Hepatic stellate cell (primary cell): ENCODE measurements around the gene GRID2.

Experiments used
- DNase-seq: peaks from one replicate; pipeline ENCODE4 v3.0.0; 2011; ENCODE audit warnings: low spot score

The GRID2 gene

DNA sequence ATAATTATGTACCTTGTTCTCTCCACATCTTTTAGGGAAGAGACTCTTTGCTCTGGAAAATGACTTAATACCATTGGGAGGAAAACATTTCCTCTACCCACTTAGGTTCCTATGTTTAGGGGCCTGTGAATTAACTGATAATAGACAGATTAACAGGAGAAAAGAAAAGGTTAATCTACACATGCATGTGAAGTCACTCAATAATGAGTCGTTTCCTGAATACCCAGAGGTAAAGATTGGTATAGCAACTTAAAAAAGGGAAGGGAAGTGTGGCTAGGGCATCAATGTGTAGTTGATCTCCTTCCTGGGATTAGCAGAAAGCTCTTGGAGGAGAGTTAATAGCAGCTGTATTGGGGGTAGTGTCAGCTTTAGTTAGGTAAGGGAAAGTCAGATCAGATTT lies 1105.3 kb downstream of the GRID2 start:
- DNase-seq, result no peak

DNA sequence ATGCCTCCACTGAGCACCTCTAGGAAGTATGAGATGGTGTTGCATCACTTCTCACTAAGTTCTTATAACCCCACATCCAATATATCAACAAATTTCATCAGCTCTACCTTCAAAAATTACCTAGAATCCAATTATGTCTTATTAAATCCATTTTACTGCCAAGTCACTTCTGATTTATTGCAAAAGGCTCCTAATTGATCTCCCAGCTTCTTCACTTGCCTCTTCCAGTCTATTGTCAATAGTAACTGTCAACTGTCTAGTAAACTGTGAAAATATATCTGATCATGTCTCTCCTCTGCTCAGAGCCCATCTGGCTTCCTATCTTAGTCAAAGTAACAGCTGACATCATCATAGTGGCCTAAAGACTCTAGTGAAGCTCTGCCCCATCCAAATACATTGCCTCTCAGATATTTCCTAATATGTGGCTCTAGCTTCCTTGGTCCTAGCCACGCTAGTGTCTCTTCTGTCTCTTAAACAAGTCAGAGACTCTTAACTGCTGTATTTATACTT lies 1110.3 kb downstream of the GRID2 start:
- no peak for DNase-seq

GRCh38 chr4:93416344-93417128 lies 1112.8 kb downstream of the GRID2 start:
- DNase-seq, result no peak

GRCh38 chr4:93431371-93431770 lies 1127.6 kb downstream of the GRID2 start:
- DNase-seq, result no peak

GRCh38 chr4:93433840-93434239 lies 1130.1 kb downstream of the GRID2 start:
- DNase-seq, result no peak

- no peak for DNase-seq
These were observed 1132.3 kb downstream of the GRID2 start for GRCh38 chr4:93436000-93436626.

- no peak for DNase-seq
These were observed 1134.2 kb downstream of the GRID2 start for GRCh38 chr4:93437991-93438390.

DNA sequence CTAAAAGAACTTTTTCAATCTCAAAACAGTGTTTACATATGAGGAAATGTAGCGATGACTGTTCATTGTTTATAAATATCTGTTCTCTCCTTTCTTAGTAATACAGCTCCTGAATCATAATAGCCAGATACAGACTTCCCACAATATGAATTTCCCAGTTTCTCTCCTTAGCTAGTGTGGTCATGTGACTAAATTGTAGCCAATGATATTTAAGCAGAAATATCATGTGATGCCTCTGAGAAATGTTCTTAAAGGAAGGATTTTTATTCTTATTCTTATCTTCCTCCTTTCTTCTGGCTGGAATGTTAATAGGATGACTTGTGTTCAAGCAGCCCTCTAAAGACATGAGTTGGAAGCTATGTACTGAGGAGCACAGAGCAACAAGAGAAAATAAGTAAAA lies 1141.1 kb downstream of the GRID2 start:
- no peak for DNase-seq

GRCh38 chr4:93446038-93446437 lies 1142.3 kb downstream of the GRID2 start:
- no peak for DNase-seq

DNA sequence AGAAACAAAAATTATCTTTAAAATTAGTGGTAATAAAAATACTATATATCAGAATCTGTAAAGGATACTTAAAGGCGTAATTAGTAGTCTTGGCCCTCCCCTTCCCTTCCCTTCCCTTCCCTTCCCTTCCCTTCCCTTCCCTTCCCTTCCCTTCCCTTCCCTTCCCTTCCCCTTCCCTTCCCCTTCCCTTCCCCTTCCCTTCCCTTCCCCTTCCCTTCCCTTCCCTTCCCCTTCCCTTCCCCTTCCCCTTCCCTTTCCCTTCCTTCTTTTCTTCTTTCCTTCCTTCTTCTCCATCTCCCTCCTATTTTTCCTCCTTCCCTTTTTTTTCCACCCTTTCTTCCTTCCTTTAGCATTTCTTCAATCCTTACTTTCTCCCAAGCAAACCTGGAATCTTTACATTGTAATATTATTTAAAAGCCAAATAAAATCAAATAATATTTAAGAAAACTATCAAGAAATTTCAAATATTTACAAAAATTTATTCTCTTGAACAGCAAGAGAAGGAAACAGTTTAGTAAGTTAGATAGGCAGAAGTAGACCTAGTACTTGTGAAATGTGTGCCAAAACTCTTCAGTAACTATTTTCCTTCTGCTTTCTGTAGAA lies 1145.0 kb downstream of the GRID2 start:
- no peak for DNase-seq

GRCh38 chr4:93451954-93452353 lies 1148.2 kb downstream of the GRID2 start:
- DNase-seq, result no peak

DNA sequence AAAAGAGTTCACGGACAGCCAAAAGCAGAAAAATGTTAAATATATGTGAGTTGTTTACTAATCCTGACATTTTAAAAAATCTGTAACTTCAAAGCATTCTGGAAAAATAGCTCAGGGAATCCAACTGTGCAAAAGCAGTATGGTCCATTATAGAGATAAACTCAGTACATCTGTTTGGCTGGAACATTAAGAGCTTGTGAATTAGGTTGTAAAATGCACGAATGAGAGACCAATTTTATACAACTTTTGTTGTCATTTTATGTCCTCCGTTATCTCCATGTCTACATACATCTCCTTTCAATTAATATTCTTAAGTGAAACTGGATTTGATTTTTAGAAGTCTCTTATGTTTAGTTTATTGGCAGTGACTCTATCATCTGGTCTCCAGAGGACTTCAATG lies 1157.8 kb downstream of the GRID2 start:
- no peak for DNase-seq

GRCh38 chr4:93466446-93466845 lies 1162.7 kb downstream of the GRID2 start:
- no peak for DNase-seq

DNA sequence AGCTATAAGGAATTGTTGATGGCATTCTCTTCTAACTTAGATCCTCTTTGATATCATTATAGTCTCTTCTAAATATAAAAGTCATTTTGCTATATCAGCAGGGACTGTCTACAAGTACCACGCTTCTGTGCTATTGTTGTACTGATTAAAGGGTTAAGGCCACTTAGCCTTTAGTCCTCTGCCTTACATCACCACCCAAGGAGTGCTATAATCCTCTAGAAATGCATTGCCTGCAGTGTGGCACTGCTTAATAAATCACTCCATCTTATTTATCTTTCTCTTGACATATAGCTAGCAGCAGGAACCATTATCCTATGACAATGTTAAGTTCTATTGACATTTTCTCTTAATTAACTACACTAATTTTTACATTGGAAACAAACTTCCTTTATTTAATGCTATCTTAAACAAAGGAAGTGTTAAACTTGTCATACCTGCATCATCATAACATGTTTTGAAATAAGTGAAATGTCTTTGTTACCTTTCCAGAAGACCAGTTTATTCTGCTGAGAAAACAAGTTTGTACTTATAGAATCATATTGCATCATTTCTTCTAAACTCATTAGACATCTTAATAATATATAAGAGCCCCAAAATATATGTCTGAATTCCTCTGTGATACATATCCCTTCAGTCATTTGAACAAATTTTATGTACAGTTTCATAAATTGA lies 1163.9 kb downstream of the GRID2 start:
- no peak for DNase-seq

DNA sequence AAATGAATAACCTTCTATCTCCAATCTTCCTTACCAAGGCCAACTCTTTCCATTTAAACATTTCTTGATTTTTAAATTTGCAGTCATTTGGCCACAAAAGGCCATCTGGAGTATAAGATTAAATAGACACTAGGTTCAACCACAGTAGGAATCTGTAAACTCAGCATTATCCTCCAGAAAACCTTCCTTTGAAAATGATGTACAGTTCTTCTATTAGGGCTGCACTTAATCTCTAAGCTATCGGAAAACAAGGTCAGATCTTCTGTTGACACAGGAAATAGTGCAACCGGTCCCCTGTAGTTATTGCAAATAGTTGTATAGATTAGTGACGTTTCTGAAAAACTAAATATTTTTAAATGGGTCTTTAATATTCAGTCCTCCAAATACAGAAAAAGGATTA lies 1165.8 kb downstream of the GRID2 start:
- no peak for DNase-seq

- DNase-seq, result no peak
These were observed 1172.0 kb downstream of the GRID2 start for GRCh38 chr4:93475730-93476129.

- no peak for DNase-seq
These were observed 1175.0 kb downstream of the GRID2 start for GRCh38 chr4:93478805-93479204.

DNA sequence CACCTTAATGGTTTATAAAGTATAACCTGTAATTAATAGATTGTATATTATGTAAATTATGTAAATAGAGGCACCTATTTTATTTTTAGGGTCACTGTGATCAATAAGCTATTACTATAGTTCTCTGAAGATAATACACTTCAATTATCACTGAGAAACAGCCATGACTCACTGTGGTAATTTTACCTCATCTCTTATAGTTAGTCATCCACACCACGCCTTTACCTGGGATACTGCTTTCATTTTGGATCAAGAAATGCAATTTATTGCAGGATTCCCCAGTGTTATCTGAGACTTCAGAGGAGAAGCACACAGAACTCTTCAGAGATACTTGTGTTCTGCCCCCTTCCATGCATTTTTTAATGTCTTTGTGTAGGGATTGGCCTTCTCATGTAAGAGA lies 1176.7 kb downstream of the GRID2 start:
- no peak for DNase-seq

GRCh38 chr4:93495346-93495745 lies 1191.6 kb downstream of the GRID2 start:
- no peak for DNase-seq

- DNase-seq, result no peak
These were observed 1197.5 kb downstream of the GRID2 start for GRCh38 chr4:93501244-93501643.

GRCh38 chr4:93501946-93502345 lies 1198.2 kb downstream of the GRID2 start:
- DNase-seq, result no peak

DNA sequence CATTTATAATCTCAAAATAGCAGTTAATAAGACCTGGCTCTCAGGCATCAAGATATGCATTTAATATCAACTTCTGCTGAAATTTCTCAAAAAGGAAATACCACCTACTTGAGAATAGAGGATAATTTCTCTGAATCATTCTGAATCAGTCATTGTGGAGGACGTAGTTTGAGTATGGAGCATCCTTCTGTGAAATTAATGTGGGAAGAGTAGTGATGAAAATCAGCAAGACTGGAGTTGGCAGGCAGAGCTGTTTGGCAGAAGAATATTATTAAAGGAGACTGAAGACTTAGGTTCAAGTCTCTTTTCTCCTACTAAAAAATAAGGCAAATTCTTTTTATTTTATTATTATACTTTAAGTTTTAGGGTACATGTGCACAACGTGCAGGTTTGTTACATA lies 1199.2 kb downstream of the GRID2 start:
- no peak for DNase-seq

DNA sequence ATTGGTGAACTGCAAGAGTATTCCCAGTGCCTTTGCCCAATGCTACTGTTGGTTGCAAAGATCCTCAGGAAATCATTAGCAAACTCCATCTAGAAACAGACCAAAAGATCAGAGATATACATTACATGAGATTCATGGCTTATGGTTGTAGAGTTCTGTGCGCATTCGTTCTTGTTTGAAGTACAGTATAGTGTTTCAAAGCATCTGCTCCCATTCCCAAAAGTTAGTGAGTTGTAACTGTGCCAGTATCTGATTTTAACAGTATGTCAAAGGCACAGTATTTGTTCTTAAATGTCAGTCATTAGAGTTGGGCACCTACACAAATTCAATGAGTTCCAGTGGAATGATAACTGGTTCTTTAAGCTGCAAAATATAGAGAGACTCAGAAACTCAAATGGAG lies 1210.1 kb downstream of the GRID2 start:
- DNase-seq, result no peak
